Measurements from ENCODE around the gene MED12L.

Gene MED12L

DNA sequence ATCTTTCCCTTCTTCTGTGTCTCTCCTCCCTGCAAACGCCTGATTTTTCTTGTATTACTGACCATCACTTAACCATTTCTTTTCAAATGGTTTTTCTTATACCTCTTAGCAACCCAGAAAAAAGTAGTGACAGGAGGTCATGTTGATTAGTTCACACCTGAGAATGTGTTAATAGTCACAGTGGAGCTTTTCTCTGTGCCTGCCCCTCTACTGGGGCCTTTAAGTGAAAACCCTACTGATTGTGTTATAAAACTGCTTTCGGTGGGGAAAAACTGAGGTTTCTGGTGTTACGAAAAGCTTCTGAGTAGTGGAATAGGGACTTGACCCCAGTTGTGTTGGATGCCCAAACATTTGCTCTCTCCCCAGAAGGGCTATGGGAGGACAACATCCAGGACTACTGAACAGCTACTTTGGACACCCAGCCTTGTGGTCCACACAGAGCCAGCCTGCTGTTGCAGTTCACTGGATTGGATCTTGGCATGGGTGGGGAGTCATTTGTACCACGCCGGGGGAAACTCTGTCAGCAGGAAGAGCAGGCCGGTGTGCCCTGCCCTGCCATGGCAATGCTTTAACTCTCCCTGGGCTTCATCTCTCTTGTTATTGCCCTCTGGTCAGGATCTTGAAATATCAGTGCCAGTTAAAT is 220.8 kb downstream of the MED12L start:
- DNase-seq, result no peak

DNA sequence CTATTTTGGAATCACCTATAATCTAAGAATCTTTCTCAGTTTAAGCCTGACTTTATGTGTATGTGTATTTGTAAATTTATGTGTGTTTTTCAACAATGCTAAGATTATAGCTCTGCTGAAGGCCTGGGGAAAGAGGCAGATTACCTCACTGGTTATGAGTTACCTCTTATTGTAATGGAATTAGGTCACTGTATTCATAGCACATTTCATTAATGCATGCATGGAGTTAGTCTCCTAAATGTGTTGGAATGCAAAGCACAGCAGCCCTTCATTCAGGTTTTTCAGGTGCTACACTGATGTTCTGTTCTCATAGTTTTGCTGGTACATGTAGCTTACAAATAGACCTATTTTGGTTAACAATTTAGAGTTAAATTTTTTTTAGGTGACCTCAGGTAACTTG is 221.7 kb downstream of the MED12L start:
- no peak for DNase-seq

DNA sequence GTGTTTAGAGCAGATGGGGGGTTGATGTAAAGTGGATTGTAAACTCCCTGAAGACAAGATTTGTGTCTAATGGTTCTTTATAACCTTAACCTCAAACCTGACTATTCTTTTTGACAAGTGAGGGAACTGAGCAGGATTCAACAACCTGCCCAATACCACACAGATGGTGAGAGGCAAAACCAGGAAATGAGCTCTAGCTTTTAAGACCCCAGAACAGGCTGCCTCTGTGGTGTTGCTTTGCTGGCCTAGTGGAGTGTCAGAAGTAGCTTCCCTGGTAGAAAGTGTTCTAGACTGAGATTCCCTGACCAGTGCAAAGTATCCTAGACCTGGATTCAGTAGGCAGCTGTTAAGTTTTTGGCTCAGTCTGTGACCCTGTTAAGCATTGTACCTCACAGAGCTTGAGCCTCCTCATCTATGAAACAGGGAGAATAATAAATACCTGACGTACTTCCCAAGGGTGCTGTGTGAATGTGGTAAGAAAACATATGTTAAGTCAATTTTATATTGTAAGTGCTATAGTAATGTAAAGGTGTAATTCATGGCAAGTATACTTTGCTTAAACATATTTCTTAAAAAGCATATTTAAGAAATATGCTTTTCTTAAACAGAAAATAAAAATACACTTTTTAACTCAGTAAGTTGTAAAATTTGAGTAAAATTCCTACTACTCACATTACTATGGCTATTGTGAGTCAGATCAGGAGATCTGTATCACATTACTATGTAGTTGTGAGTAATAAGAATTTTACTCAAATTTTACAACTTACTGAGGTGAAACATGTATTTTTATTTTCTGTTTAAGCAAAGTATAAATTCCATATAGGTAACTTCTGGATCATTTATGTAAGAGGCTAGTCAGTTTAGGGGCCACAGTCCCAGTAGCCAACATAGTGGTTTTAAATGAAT is 222.4 kb downstream of the MED12L start:
- DNase-seq, result no peak

DNA sequence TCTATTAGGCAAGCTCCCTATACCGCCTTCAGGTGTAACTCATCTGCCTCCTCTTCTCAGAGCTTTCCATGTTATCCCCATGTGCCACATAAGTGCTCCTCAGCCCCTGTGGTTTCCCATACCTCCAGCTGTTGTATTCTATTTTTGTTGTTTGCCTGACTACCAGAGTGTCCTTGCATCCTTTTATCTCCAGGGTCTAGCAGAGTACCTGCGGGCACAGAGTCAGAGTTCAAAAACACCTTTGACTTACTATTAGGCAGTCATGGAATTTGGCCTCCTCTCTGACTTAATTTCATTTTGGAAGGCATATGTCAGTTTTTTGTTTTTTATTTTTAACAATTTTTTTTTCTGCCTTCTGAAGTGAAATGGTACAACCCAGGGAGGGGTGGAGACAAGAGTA is 224.1 kb downstream of the MED12L start:
- DNase-seq, result no peak

DNA sequence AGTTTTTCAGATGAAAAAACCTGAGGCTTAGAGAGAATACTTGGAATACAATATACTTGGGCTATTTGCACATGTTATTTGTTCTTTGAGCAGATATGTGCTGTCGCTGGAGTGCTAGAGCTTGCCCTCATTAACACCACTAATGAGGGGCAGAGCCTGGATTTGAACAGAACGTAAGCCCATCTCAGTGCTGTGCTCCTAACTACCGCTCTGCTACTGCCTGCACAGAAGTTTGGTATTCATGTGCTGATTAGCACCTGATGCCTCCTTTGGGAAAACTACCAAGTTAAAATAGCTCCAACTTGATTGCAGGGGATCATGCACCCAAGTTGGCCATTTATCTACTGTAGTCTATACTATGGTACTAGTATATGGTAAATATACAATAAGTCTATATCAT is 227.5 kb downstream of the MED12L start:
- DNase-seq, result no peak

DNA sequence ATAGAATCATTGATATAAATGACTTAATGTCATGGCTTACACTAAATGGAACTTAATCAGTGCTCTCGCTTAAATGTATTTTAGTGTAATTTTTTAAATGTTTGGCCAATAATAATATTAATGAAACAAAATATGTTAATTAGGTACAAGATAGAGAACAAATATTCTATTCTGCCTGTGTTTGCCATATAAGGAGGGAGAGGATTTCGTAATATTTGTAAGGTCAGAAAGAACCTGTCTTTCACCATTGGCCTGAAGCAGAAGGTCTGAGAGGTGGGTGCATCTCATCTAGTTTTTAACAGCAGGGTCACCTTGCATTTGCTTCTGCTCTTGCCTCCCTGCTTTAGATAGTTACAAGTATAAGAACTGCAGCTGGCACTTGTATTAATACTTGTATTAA is 228.7 kb downstream of the MED12L start:
- DNase-seq, result no peak

DNA sequence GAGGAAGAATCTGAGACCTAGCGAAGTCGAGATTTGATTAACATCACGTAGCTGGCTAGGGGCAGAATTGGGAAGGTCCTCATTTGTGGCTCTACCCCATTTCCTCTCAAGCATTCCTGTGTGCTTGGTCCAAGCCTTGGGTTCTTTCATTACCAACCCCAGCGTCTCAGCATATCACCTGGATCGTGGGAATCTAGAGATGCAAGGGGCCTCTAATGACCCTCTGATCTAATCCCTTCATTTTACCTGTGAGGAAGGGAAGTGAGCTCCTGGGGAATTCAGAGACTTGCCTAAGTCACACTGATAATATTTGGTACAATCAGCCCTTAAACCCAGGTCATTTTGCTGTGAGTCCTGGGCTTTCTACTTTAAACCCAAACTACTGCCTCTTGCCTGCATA is 229.1 kb downstream of the MED12L start:
- no peak for DNase-seq

DNA sequence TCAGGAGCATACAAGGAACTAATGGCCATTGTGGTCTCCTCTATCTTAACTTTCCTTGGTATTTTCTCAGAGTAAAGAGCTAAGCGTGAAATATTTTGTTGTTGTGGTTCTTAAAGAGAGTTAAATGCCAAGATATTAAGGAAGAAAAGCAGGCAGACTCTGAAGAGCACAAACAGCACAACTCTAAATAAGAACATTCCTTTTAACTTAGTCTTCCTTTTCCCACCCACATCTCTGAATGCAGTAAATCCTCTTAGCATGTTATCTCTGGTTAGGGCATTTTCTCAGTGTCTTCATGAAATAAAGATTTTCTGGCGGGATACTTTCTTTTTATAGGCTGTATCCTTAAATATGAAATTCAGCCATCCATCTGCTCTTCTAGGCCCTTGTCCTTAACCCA is 229.7 kb downstream of the MED12L start:
- DNase-seq, result no peak

DNA sequence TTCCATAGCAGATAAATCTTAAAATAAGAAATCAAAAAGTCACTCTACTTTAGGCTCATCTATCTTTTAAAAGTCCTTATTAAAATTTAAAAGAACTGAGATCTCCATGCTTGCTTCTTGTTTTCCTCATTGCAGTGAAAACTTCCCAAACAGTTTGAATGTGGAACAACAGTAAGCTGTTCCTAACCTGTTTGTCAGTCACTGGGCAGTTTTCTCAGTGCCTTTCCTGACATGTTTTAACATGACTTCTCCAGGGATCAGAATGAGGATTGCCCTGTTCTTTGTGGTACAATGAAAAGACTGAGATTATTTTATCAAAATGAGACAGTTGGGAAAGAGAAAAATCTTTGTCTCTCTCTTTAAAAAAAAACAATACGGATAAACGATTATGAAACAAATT is 230.4 kb downstream of the MED12L start:
- DNase-seq, result no peak

DNA sequence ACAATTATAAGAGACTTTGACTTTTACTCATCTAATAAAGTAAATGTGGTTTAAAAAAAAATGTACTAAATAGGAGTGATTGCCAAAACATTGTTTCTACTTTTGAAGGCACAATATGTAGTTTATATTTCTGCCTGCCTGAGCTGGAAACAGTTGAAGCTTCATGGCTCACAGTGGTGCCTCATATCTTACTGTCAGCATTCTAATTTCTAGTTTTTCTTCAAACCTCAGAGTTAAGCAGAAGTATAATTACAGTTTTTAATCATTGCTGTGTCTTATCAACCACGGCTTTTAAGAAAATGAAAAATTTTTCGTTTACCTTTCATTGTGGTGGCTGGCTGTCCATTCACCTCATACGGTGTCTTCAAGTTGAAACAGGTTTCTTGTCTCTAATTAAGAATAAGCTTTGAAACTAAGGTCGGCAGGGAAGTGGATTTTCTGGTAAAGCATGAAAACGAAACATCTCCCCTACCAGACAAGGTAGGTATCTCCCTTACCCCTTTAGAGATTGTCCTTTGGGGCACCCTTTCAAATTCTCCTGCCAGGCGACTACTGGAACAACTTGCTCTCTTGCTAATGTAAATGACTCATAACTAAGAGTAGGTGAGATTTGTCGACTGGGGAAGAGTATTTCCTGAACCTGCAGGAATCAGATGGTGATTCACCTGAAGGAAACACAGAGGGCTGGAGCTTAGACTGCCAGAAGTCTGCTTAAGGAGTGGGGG is 231.0 kb downstream of the MED12L start, which contains the start of gene GPR87:
TSS of gene GPR87 (minus strand) at position 554 of the 725 bp plus-strand sequence. CDS start 16,720 bp downstream, outside the sequence.
- no peak for DNase-seq

DNA sequence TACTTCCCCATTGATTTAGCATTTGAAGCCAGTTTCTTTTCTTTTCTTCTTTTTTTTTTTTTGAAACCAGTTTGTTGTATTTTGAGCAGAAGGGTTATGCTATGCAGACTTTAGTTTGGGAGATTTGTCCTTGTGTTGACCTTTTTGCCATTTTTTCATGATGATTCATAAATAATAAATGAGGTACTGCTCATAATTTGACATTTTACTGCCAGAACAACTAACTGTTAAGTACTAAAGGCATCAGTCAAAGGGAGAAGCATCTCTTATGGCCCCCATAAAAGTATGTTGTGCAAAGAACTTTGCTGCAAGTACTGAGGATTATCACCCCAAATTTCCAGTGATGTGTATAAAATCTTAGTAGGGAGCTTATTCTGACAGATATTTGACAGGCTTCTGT is 232.8 kb downstream of the MED12L start:
- no peak for DNase-seq

DNA sequence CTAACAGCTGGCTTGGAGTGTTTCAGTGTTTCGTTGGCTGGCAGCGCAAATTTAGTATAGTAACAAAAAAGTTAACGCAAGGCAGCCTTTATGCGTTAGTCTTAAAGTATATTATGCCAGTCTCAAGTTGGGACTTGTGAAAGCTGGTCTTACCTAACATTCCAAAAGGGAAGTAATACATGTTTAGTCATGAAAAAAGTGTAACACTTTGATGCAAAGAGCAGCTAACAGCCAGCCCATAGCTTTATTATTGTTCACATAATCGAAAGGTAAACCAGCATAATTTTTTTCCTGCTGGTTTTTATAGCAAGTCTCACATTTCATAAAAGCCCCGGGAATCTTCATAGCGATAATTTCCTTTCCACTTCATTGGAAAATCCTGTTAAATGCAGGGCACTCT is 233.5 kb downstream of the MED12L start:
- no peak for DNase-seq

DNA sequence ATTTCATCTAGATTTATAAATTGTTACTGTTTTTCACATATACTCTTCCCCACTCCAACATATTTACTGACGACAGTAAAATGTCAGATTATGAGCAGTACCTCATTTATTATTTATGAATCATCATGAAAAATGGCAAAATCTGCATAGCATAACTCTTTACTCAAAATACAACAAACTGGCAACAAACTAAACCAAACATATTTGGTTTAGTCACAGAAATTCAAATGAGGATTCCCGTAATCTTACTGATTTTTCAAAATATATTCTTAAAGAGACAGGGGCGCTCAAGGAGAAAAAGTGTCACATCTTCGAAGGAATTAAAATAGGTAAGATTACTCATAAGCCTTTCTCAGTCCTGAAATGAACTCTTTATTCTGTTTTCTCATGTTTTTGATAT is 234.2 kb downstream of the MED12L start:
- DNase-seq, result no peak

DNA sequence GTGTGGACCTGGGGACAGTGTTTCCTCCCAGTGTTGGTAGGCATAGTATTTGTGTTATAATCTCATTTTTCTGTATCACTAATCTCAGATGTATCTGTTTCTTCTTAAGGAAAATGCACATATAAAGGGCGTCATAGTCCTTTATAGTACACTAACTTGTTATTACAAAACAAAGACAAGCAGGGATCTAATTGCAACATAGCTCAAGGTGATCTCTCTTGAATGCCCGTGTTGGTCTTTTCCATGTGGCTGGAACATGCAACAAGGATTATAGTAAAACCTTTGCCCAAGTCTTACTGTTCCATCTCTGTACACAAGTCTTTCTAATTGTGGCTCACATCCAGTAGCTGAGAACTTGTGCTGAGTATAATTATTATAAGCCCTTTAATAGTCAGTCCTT is 234.7 kb downstream of the MED12L start:
- no peak for DNase-seq

DNA sequence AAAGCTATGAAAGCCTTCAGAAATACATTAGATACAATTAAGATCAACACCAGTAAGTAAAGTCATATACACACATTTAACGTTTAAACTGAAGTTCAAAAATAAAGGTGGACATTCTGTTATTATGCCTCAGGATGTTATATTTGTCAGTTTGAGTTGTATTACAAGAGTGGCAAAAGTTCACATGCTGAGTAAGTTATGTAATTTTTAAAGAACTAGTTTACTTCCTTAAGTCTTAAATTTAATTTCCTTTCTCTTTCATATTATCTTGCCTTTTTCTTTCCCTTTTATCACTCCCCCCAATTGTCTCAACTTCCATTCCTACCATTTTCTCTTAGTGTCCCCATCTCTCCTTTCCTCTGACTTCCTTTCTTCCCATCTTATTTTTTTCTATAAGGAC is 236.1 kb downstream of the MED12L start:
- no peak for DNase-seq

DNA sequence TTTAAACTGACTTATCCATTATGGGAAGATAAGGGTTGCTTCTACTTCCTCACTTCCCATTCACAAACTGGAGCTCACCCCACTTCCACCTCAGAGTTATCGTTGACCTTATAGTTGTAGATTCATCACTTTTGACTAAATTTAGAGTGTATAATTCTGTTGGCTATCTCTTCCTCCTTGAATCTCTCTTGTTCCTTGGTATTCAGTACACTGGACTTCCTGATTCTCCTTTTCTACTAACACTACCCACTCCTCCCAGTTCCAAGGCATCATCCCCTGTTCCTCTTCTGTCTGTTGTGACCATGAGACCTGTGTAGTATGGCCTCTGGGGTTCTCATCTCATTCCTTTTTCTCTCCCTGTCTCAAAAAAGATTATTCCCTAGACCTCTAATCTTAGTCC is 237.0 kb downstream of the MED12L start:
- no peak for DNase-seq

DNA sequence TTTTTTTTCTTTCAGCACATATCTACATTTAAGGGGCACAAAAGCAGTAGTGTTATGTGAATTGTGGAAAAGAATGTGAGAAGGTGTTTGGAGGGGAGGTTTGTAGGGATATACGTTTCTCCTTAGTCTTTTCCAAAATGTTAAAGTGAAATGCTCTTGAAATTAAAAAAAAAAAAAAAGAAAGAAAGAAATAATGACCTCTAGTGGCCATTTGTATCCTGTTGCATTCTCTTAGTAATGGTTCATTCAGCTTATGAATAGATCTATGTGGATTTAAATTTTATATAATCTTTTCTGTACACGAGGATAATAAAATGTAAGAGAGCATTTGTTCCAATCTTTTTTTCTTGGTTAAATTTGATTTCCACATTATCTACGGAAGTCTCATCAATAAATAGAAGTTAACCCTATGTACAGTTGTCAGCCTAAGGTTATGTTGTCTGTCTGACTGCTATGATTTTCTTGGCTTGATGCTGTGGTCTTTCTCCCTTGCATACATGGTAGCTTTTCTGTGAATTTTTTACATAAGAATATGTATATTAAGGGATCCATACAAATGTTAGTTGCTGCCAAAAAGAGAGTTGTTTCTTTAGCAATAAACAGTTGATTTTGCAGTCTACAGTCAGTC is 242.2 kb downstream of the MED12L start:
- no peak for DNase-seq

DNA sequence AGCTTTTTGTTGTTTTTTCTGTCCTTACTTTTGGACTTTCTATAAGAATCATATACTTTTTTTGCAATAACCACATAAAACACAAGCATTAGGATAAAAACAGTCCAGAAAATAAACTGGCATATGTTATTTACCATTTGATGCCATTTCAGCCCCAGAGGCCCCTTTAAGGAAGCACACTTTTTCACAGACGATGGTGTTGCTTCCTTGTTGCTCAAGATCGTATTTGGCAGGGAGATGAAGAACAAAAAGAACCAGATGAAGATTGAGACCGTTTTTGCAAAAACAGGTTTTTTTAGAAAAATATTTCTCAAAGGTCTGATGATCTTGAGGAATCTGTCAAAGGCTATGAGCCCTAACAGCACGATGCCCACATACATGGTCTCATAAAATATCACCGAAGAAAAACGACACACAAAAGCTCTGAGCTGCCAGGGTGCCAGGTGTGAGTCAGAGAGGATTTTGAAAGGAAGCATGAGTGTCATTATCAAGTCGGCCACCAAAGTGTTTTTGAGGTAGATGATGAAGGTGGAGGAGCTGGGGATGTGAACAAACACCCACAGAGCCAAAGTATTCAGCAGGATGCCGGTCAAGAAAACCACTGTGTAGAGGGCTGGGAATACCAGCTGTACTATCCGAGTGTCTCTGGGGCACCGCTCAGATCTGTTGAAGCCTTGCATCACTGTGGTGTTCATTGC is 243.0 kb downstream of the MED12L start:
- no peak for DNase-seq

DNA sequence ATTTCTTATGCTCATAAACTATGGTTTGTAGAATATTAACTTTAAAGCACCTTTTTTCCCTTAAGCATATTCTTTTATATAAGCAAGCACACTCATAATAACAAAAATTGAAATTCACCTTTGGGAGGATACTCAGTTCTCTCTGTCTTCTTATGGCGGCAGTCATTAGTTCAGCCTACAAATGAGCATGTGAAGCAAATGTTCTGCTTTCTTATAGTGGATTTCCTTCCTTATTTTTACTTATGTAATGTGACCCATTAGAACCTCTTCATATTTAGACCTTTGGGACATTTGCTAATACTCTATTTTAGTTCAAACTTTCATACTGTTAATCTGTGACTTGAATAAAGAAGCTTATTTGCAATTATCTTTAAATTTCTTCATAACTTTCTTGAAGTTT is 243.9 kb downstream of the MED12L start, which contains the start of gene P2RY13:
TSS of gene P2RY13 (minus strand) at position 187 of the 400 bp plus-strand sequence. CDS start at position 166, 21 bp downstream.
- no peak for DNase-seq

DNA sequence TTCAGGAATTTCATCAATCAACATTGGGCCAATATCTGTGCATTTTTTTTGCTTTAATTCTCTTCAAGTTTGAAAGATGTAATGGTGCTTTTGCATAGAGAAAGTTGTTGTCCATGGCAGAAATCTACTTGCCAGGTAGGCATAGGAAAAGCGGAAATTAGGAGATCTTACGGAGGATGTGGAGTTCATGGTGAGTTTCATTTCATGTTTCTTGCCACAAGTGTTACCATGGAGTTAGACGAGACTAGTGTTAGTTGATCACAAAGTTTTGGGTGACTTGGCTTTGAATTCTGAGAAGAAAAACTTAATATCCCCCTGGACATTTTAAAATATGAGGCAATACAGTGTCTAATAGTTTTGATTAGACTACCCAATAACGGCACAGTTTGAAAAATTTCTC is 244.9 kb downstream of the MED12L start:
- DNase-seq, result no peak

DNA sequence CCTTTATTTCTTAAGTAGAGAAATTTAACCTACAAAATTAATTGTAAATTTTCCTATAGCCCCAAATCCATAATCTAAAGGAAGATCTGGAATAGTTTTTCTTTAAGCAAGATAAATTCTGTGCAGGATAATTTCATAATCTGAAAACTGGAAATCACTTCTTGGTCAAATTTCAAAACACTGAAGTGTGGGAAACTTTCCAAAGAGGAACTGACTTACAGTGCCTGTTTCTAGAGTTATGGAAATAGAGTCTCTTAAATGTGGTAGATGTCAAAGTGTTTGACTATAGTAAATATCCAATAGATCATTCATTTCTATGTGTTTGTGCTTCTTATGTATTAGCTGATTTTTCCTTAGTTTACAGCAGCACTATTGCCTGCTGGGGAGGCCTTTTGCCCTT is 245.4 kb downstream of the MED12L start:
- no peak for DNase-seq

DNA sequence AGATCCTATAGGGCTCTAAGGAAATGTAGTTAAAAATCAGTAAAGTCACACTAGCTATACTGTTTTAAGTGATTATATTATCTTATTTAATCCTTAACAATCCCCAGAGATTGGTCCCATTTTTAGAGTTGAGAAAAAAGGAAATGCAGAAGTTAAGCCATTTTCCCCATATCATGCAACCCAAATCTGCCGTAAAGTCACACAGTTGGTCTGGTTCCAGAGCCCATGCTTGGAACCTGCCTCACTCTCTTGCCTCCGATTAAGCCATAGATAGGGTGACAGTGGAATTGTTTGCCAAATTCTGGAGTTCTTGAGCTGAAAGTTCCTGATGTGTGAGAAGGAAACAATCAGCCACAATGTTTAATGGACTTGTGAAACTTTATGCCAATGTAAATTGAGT is 246.2 kb downstream of the MED12L start:
- no peak for DNase-seq
